H1 (cell line): Measurements from ENCODE around the gene ALOX15B.

Experiments
- CEBPB ChIP-seq: IDR thresholded peaks from 2 replicates; pipeline ENCODE4 v1.6.1; 2012; ENCODE audit warnings: low read depth, low read length
- CHD2 ChIP-seq: IDR thresholded peaks from 2 replicates; pipeline ENCODE4 v1.6.1; 2012; ENCODE audit warnings: low read length, improper control_type of control experiment
- GTF2F1 ChIP-seq: IDR thresholded peaks from 2 replicates; pipeline ENCODE4 v1.6.1; 2012; ENCODE audit warnings: low read depth, low read length, improper control_type of control experiment, borderline replicate concordance
- JUN ChIP-seq: IDR thresholded peaks from 2 replicates; pipeline ENCODE4 v1.6.1; 2011; ENCODE audit warnings: low read depth, mild to moderate bottlenecking, improper control_type of control experiment, low read length
- TF ChIP-seq, protein P1 (sequence below), 3 experiments: IDR thresholded peaks; 1 replicate in 2 of 3; 2 replicates in 1 of 3; pipeline versions ENCODE4 v1.5.1 to v1.6.1; 2011; ENCODE audit warnings: low read length in 3 of 3, mild to moderate bottlenecking in 3 of 3, inconsistent platforms in 2 of 3, low read depth in 1 of 3, moderate library complexity in 1 of 3; ENCODE audit not compliant: insufficient read depth in 1 of 3; ENCODE audit errors: control extremely low read depth in 1 of 3
- TF ChIP-seq, protein P2 (sequence below): IDR thresholded peaks from 2 replicates; pipeline ENCODE4 v1.6.1; 2011; ENCODE audit warnings: low read length, improper control_type of control experiment

GRCh38 chr17:8074554-8074953, 35.7 kb downstream of the ALOX15B start:
- TF ChIP-seq GTF2F1 (no peak), CHD2 (no peak), JUN (no peak), CEBPB (no peak)
- TF ChIP-seq, protein P1, sequence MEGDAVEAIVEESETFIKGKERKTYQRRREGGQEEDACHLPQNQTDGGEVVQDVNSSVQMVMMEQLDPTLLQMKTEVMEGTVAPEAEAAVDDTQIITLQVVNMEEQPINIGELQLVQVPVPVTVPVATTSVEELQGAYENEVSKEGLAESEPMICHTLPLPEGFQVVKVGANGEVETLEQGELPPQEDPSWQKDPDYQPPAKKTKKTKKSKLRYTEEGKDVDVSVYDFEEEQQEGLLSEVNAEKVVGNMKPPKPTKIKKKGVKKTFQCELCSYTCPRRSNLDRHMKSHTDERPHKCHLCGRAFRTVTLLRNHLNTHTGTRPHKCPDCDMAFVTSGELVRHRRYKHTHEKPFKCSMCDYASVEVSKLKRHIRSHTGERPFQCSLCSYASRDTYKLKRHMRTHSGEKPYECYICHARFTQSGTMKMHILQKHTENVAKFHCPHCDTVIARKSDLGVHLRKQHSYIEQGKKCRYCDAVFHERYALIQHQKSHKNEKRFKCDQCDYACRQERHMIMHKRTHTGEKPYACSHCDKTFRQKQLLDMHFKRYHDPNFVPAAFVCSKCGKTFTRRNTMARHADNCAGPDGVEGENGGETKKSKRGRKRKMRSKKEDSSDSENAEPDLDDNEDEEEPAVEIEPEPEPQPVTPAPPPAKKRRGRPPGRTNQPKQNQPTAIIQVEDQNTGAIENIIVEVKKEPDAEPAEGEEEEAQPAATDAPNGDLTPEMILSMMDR (IDR thresholded peaks at IDR 0.05; ENCODE audit: control extremely low read depth in 1 of 3, insufficient read depth in 1 of 3, low read depth in 1 of 3, low read length in 3 of 3), result no peak
- TF ChIP-seq, protein P2, sequence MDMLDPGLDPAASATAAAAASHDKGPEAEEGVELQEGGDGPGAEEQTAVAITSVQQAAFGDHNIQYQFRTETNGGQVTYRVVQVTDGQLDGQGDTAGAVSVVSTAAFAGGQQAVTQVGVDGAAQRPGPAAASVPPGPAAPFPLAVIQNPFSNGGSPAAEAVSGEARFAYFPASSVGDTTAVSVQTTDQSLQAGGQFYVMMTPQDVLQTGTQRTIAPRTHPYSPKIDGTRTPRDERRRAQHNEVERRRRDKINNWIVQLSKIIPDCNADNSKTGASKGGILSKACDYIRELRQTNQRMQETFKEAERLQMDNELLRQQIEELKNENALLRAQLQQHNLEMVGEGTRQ, result no peak
